Kidney (tissue), 14 donors: Measurements from ENCODE around the gene MUC20. TPM values are rescaled to one million over a fixed set of nuclear protein-coding genes. Genes with fewer than 3 reads are reported as not detected.
"Not testable (repeated sequence)": the region's sequence is repeated elsewhere in the genome, so short reads cannot be mapped to it uniquely, and the experiment has no call there.

ENCODE experiments used
- DNase-seq, 5 donors: peaks; one replicate each; pipeline ENCODE4 v3.0.0-alpha.2; 2013 to 2020
- FAIRE-seq: peaks from 2 replicates; lab custom pipeline; 2012; peaks lifted over from hg19 to GRCh38; lab: Jason Lieb, UNC
- H3K27ac ChIP-seq, 2 donors: one replicate each; pipeline ENCODE4 v1.7.0; 2013; ENCODE audit warnings: low read depth in 2 of 2, low read length in 2 of 2, inconsistent platforms in 1 of 2
- H3K27me3 ChIP-seq: one replicate; pipeline ENCODE4 v1.7.1; 2013; ENCODE audit warnings: low read length, inconsistent platforms; ENCODE audit not compliant: control insufficient read depth, insufficient read depth
- H3K36me3 ChIP-seq, 3 donors: one replicate each; pipeline versions ENCODE4 v1.7.0 to v1.7.1; 2013; ENCODE audit warnings: low read length in 3 of 3, control low read depth in 1 of 3, inconsistent platforms in 1 of 3; ENCODE audit not compliant: insufficient read depth in 3 of 3, control insufficient read depth in 2 of 3
- H3K4me1 ChIP-seq, 3 donors: one replicate each; pipeline versions ENCODE4 v1.7.0 to v1.7.1; 2013; ENCODE audit warnings: low read length in 3 of 3, inconsistent platforms in 1 of 3, low read depth in 1 of 3; ENCODE audit not compliant: control insufficient read depth in 2 of 3, insufficient read depth in 2 of 3
- H3K4me3 ChIP-seq, 3 donors: one replicate each; pipeline versions ENCODE4 v1.7.0 to v1.8.1; 2013; ENCODE audit warnings: low read length in 3 of 3, control low read depth in 1 of 3, inconsistent platforms in 1 of 3
- H3K9ac ChIP-seq, 3 donors: one replicate each; pipeline versions ENCODE4 v1.7.0 to v1.7.1; 2013; ENCODE audit warnings: low read length in 3 of 3, control low read depth in 1 of 3, inconsistent platforms in 1 of 3
- H3K9me3 ChIP-seq, 3 donors: one replicate each; pipeline versions ENCODE4 v1.7.0 to v1.7.1; 2013; ENCODE audit warnings: low read length in 3 of 3, control low read depth in 1 of 3, inconsistent platforms in 1 of 3; ENCODE audit not compliant: control insufficient read depth in 2 of 3, insufficient read depth in 1 of 3
- intact Hi-C: fragments of 100-400 bp; cut with DNase I; formaldehyde crosslinking; loops from one replicate; pipeline ENCODE4 v1.11.1; 2022
- polyA plus RNA-seq: library from polyadenylated mRNA; stranded (reverse); fragments of 350-450 nt; fragmentation: Illumina TruSeq; extraction: RNeasy Lipid Tissue Mini Kit (QIAGEN cat#74804); gene quantifications from one replicate; pipeline ENCODE4 v1.2.3, GENCODE V29; 2014; ENCODE audit warnings: low read depth, low replicate concordance; ENCODE audit not compliant: insufficient read depth
- total RNA-seq: library from RNA; stranded (reverse); fragmentation: NEBNext Ultra II Directional; extraction: Animal tissue kit (Norgen Biotek cat#: 25700); gene quantifications from one replicate; pipeline ENCODE4 v1.2.1, GENCODE V29; 2021
- TF ChIP-seq, protein P1 (sequence below): IDR thresholded peaks from 3 replicates; pipeline ENCODE4 v1.5.1; 2012; ENCODE audit warnings: mild to moderate bottlenecking, moderate library complexity, borderline replicate concordance; ENCODE audit not compliant: insufficient read depth; ENCODE audit errors: extremely low read depth
- donor health status: control.
- donor health status: control.
- donor health status: control.
- donor health status: control.
- donor health status: control.
- donor health status: DM: yes; HTN: yes; CAD: no.
- donor health status: Normal renal cell carcinoma (clear cell type).

MUC20 gene
- total and polyA plus RNA-seq, 2 donors from 2014 or later: 42.6 to 53.3 TPM

- DNase-seq (no peak), FAIRE-seq (no peak)
- TF ChIP-seq, protein P1, sequence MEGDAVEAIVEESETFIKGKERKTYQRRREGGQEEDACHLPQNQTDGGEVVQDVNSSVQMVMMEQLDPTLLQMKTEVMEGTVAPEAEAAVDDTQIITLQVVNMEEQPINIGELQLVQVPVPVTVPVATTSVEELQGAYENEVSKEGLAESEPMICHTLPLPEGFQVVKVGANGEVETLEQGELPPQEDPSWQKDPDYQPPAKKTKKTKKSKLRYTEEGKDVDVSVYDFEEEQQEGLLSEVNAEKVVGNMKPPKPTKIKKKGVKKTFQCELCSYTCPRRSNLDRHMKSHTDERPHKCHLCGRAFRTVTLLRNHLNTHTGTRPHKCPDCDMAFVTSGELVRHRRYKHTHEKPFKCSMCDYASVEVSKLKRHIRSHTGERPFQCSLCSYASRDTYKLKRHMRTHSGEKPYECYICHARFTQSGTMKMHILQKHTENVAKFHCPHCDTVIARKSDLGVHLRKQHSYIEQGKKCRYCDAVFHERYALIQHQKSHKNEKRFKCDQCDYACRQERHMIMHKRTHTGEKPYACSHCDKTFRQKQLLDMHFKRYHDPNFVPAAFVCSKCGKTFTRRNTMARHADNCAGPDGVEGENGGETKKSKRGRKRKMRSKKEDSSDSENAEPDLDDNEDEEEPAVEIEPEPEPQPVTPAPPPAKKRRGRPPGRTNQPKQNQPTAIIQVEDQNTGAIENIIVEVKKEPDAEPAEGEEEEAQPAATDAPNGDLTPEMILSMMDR: no peak
- Histone ChIP-seq H3K4me3 (no peak overlapping the region), H3K9ac (no peak overlapping the region), H3K36me3 (peaks cover 0 to 3% (median 0%) of the 10 kb centered on the region in 3 donors), H3K9me3 (no peaks in the 10 kb centered on the region), H3K27me3 (no peaks in the 10 kb centered on the region), H3K27ac (no peak overlapping the region), H3K4me1 (no peaks in the 10 kb centered on the region)
- intact Hi-C loops: no loop called here
Measured at GRCh38 chr3:195744437-195744836, 23.7 kb downstream of the MUC20 start.

GRCh38 chr3:195746346-195746745, 25.6 kb downstream of the MUC20 start:
- Histone ChIP-seq H3K36me3 (peaks cover 0 to 3% (median 0%) of the 10 kb centered on the region in 3 donors), H3K9ac (no peak overlapping the region), H3K27ac (no peak overlapping the region), H3K4me3 (no peak overlapping the region), H3K9me3 (no peaks in the 10 kb centered on the region), H3K27me3 (no peaks in the 10 kb centered on the region), H3K4me1 (no peaks in the 10 kb centered on the region)
- DNase-seq: peak in 1 of 5 donors; percentile 58
- TF ChIP-seq, protein P1: no peak
- FAIRE-seq: no peak
- intact Hi-C loops: no loop called here

DNA sequence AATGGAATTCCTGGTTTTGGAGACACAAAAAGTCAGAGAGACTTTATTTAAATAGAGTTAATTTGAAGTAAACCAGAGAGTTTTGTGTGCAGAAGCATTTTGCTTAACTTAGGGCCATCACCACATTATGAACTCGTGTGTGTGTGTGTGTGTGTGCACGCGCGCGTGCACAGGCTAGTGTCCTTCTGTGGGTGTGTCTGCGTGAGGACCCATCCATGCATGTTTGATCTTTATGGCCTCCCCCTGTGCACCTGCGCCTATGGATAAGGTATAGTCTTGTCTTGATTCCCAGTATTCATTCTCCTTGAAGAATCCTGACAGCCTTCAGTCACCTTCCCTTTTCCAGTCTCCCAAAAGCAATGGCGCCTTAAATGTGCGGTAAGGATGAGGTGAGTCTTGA, 26.0 kb downstream of the MUC20 start:
- Histone ChIP-seq H3K9ac (no peak overlapping the region), H3K4me3 (no peak overlapping the region), H3K4me1 (no peaks in the 10 kb centered on the region), H3K27me3 (no peaks in the 10 kb centered on the region), H3K27ac (no peak overlapping the region), H3K36me3 (peaks cover 0 to 3% (median 0%) of the 10 kb centered on the region in 3 donors), H3K9me3 (no peaks in the 10 kb centered on the region)
- peak in 1 of 5 donors; percentile 55 for DNase-seq
- no peak for FAIRE-seq
- TF ChIP-seq, protein P1: no peak
- intact Hi-C loops: no loop called here

- Histone ChIP-seq H3K4me3 (no peak overlapping the region), H3K9me3 (no peaks in the 10 kb centered on the region), H3K4me1 (no peaks in the 10 kb centered on the region), H3K36me3 (peaks cover 0 to 3% (median 0%) of the 10 kb centered on the region in 3 donors), H3K9ac (no peak overlapping the region), H3K27ac (no peak overlapping the region), H3K27me3 (no peaks in the 10 kb centered on the region)
- FAIRE-seq: no peak
- intact Hi-C loops: no loop called here
- DNase-seq: peak in 1 of 5 donors; percentile 74
- TF ChIP-seq, protein P1: no peak
Measured at GRCh38 chr3:195748661-195749060, 27.9 kb downstream of the MUC20 start.

DNA sequence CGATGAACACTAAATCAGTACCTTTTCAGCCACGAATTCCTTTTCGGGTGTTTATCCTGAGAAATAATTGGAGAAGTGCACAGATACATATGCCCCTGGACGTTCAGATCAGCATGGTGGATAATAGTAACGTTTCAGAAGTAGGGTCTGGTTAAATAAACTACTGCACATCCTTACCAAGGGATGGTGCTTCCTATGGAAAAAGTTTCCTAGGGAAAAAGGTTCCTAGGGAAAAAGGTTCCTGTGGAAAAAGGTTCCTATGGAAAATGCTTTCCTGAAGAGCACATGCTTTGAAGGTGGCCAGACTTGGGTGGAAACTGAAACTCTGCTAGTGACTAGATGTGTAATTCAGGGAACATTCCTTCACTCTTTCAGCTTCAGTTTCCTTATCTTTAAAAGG, 28.3 kb downstream of the MUC20 start:
- intact Hi-C loops, DNase-seq, H3K4me1 ChIP-seq, H3K9me3 ChIP-seq, FAIRE-seq, H3K4me3 ChIP-seq, H3K36me3 ChIP-seq, H3K9ac ChIP-seq, H3K27me3 ChIP-seq, H3K27ac ChIP-seq: not testable (repeated sequence)
